Astrocyte of the spinal cord (primary cell): ENCODE data around the gene ERMP1.
"Not testable (repeated sequence)": the region's sequence is repeated elsewhere in the genome, so short reads cannot be mapped to it uniquely, and the experiment has no call there.

Experiments used
- DNase-seq: peaks from one replicate; pipeline ENCODE4 v3.0.0; 2011; ENCODE audit warnings: low read depth, low spot score
- H3K4me3 ChIP-seq: 2 replicates; pipeline ENCODE4 v1.5.1; 2011; ENCODE audit warnings: low read depth, mild to moderate bottlenecking, low read length, moderate library complexity
- CTCF ChIP-seq: IDR thresholded peaks from 2 replicates; pipeline ENCODE4 v1.5.1; 2012; ENCODE audit warnings: low read depth, mild to moderate bottlenecking, low read length, inconsistent platforms
- in situ Hi-C: cut with HindIII; loops from 2 replicates; pipeline ENCODE4 v1.10.0; 2017; ENCODE audit warnings: low sequenced_read_pairs

Gene ERMP1

GRCh38 chr9:5832538-5833529 lies at the start of gene ERMP1:
ERMP1 (minus strand) TSS chr9:5833117; CDS start chr9:5833027, 90 bp downstream.
- peak within 1 kb of the TSS; percentile 55 for H3K4me3 ChIP-seq
- in situ Hi-C loops, result no loop called here
- peak; percentile 79 for TF ChIP-seq CTCF
- peak; percentile 82 for DNase-seq

GRCh38 chr9:5882244-5883012 lies 49.5 kb upstream of the ERMP1 start:
- DNase-seq, H3K4me3 ChIP-seq, in situ Hi-C loops: not testable (repeated sequence)

- no peak for TF ChIP-seq CTCF
- DNase-seq, result peak; percentile 36
- in situ Hi-C loops, result no loop called here
- H3K4me3 ChIP-seq, result no peak overlapping the region
Measured at GRCh38 chr9:5879419-5880181, 46.7 kb upstream of the ERMP1 start.

GRCh38 chr9:5876711-5877110 lies 43.8 kb upstream of the ERMP1 start:
- in situ Hi-C loops, result no loop called here

GRCh38 chr9:5876026-5876425 lies 43.1 kb upstream of the ERMP1 start:
- DNase-seq, result no peak
- in situ Hi-C loops, result no loop called here

More at GRCh38 chr9:5876711-5877110, 43.8 kb upstream of the ERMP1 start:
- DNase-seq, result no peak
- TF ChIP-seq CTCF, result no peak
- H3K4me3 ChIP-seq, result no peak overlapping the region

GRCh38 chr9:5874048-5874447 lies 41.1 kb upstream of the ERMP1 start:
- no peak for TF ChIP-seq CTCF
- no peak overlapping the region for H3K4me3 ChIP-seq
- DNase-seq, result no peak
- in situ Hi-C loops, result no loop called here

More at GRCh38 chr9:5876026-5876425, 43.1 kb upstream of the ERMP1 start:
- no peak for TF ChIP-seq CTCF
- no peak overlapping the region for H3K4me3 ChIP-seq
